ENCODE results near the gene DDX43. TPM values are rescaled to one million over a fixed set of nuclear protein-coding genes. Genes with fewer than 3 reads are reported as not detected.
"Not testable (repeated sequence)": the region's sequence is repeated elsewhere in the genome, so short reads cannot be mapped to it uniquely, and the experiment has no call there.

The DDX43 gene
- total and polyA plus RNA-seq, 2 donors from 2014 or later = 0.15 to 1.4 TPM

DNA sequence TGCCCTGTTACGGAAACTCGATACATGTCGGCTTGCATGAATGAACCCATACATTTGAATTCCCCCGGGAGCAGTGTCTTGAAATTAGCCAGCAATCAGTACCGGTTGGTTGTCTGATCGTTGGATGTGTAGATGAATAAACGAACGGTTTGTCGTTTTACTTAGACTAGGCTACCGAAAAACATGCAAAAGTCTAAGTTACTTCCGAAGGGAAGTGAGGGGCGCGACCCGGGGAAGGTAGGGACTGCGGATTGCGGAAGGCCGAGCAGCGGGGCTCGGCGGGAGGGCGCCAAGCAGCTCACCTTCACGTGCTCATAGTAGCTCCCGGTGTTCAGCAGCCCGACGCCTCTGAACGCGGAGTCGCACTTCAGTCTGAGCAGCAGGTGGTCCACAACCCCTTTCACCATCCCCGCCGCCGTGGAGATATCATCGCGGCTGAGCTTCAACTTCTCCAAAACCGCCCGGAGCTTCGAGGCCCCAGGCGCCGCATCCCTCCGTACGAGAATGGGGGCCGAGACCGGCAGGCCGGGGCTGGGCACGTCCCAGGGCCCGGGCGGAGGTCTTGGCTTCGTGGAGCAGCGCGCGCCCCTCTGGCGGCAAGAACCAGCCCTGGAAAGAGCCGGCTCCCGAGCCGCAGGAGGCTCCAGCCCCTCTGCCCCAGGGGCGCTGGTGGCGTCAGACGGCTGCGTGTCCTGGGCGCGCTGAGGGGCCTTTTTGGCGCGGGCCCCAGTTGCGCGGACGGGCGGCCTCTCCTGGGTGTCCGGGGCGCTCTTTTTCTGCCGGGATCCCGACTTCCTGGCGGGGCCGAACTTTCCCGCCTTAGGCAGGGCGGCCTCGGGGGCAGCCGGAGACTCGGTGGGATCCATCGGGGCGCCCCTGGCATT is 56.8 kb downstream of the DDX43 start:
- TF ChIP-seq, protein P1, sequence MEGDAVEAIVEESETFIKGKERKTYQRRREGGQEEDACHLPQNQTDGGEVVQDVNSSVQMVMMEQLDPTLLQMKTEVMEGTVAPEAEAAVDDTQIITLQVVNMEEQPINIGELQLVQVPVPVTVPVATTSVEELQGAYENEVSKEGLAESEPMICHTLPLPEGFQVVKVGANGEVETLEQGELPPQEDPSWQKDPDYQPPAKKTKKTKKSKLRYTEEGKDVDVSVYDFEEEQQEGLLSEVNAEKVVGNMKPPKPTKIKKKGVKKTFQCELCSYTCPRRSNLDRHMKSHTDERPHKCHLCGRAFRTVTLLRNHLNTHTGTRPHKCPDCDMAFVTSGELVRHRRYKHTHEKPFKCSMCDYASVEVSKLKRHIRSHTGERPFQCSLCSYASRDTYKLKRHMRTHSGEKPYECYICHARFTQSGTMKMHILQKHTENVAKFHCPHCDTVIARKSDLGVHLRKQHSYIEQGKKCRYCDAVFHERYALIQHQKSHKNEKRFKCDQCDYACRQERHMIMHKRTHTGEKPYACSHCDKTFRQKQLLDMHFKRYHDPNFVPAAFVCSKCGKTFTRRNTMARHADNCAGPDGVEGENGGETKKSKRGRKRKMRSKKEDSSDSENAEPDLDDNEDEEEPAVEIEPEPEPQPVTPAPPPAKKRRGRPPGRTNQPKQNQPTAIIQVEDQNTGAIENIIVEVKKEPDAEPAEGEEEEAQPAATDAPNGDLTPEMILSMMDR (IDR thresholded peaks at IDR 0.05; ENCODE audit: borderline replicate concordance, extremely low read depth, insufficient read depth) = no peak
- H3K27me3 ChIP-seq (ENCODE audit: control insufficient read depth, insufficient read depth, low read length) = no peaks in the 10 kb centered on the region
- peak overlapping the region; percentile 63 to 69 for H3K27ac ChIP-seq (ENCODE audit: low read depth in 2 of 2, low read length in 2 of 2)
- H3K9me3 ChIP-seq (ENCODE audit: control insufficient read depth in 2 of 3, insufficient read depth in 1 of 3, low read length in 3 of 3) = no peaks in the 10 kb centered on the region
- DNase-seq (peak; percentile 56 to 77 (median 67)), FAIRE-seq (no peak)
- intact Hi-C loops (cut with DNase I) = no loop called here
- H3K36me3 ChIP-seq (ENCODE audit: control insufficient read depth in 2 of 3, insufficient read depth in 3 of 3, low read length in 3 of 3) = no peaks in the 10 kb centered on the region
- H3K4me1 ChIP-seq (ENCODE audit: control insufficient read depth in 2 of 3, insufficient read depth in 2 of 3, low read depth in 1 of 3, low read length in 3 of 3) = no peaks in the 10 kb centered on the region
- H3K9ac ChIP-seq (ENCODE audit: low read length in 3 of 3) = peak overlapping the region; percentile 38 to 80 (median 80)
- peak overlapping the region; percentile 58 to 68 (median 65) for H3K4me3 ChIP-seq (ENCODE audit: low read length in 3 of 3)

DNA sequence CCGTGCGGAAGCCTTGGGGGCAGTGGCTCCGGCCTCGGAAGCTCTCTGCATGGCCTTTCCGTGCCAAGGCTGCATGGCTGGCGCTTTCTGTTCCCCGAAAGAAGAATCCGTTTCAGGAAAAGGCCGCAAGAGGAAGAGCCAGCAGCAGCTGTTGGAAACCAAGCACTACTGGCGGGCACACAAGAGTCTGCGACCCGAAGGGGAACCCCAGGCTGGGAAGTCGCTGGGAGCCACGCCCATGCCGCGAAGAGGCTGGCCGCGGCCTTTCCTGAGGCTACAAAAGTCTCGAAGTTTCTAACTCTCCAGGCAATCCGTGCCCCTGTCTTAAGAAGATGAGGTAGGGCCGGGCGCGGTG is 57.5 kb downstream of the DDX43 start, which contains the start of gene CGAS:
CGAS (minus strand) TSS at position 191 of the 355 bp plus-strand sequence; CDS start at position 75, 116 bp downstream.
- TF ChIP-seq, protein P1 (IDR thresholded peaks at IDR 0.05; ENCODE audit: borderline replicate concordance, extremely low read depth, insufficient read depth) = no peak
- FAIRE-seq = no peak
- no peaks in the 10 kb centered on the region for H3K27me3 ChIP-seq (ENCODE audit: control insufficient read depth, insufficient read depth, low read length)
- H3K9ac ChIP-seq (ENCODE audit: low read length in 3 of 3) = peak within 1 kb of the TSS; percentile 38 to 80 (median 80)
- H3K36me3 ChIP-seq (ENCODE audit: control insufficient read depth in 2 of 3, insufficient read depth in 3 of 3, low read length in 3 of 3) = no peaks in the 10 kb centered on the region
- peak within 1 kb of the TSS; percentile 58 to 68 (median 65) for H3K4me3 ChIP-seq (ENCODE audit: low read length in 3 of 3)
- no peaks in the 10 kb centered on the region for H3K4me1 ChIP-seq (ENCODE audit: control insufficient read depth in 2 of 3, insufficient read depth in 2 of 3, low read depth in 1 of 3, low read length in 3 of 3)
- H3K9me3 ChIP-seq (ENCODE audit: control insufficient read depth in 2 of 3, insufficient read depth in 1 of 3, low read length in 3 of 3) = no peaks in the 10 kb centered on the region
- intact Hi-C loops (cut with DNase I) = no loop called here
- peak in 3 of 5 donors; percentile 66 to 91 (median 73) for DNase-seq
- peak within 1 kb of the TSS; percentile 63 to 69 for H3K27ac ChIP-seq (ENCODE audit: low read depth in 2 of 2, low read length in 2 of 2)

DNA sequence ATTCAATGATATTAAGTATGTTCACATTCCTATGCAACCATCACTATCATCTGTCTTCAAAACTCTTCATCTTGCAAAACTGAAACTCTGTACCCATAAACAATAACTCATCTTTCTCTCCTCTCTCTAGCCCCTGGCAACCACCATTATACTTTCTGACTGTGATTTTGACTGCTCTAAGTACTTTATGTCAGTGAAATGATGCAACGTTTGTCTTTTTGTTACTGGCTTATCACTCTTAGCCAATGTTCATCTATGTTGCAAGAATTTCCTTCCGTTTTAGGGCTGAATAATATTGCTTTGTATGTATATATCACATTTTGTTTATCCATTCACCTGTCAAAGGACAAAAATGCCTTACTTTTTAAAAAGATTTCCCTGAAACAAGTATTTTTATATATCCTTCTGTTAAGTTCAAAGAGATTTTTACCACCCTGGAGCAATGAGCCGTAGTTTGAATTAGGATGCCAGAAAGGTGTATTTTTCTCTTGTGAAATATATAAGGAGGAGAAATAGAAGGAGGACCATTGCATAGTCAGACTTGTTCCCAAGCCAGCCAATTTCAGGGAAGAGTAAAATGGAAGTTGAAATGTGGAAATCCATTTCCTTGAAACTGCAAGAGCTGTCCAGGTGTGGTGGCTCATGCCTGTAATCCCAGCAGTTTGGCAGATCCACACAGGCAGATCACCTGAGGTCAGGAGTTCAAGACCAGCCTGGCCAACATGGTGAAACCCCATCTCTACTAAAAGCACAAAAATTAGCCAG is 61.4 kb downstream of the DDX43 start:
- DNase-seq = no peak
- no peaks in the 10 kb centered on the region for H3K4me1 ChIP-seq (ENCODE audit: control insufficient read depth in 2 of 3, insufficient read depth in 2 of 3, low read depth in 1 of 3, low read length in 3 of 3)
- no peak for FAIRE-seq
- H3K36me3 ChIP-seq (ENCODE audit: control insufficient read depth in 2 of 3, insufficient read depth in 3 of 3, low read length in 3 of 3) = no peaks in the 10 kb centered on the region
- intact Hi-C loops (cut with DNase I) = no loop called here
- no peak overlapping the region for H3K4me3 ChIP-seq (ENCODE audit: low read length in 3 of 3)
- no peak overlapping the region for H3K27ac ChIP-seq (ENCODE audit: low read depth in 2 of 2, low read length in 2 of 2)
- H3K9me3 ChIP-seq (ENCODE audit: control insufficient read depth in 2 of 3, insufficient read depth in 1 of 3, low read length in 3 of 3) = no peaks in the 10 kb centered on the region
- TF ChIP-seq, protein P1 (IDR thresholded peaks at IDR 0.05; ENCODE audit: borderline replicate concordance, extremely low read depth, insufficient read depth) = no peak
- no peaks in the 10 kb centered on the region for H3K27me3 ChIP-seq (ENCODE audit: control insufficient read depth, insufficient read depth, low read length)
- H3K9ac ChIP-seq (ENCODE audit: low read length in 3 of 3) = no peak overlapping the region

DNA sequence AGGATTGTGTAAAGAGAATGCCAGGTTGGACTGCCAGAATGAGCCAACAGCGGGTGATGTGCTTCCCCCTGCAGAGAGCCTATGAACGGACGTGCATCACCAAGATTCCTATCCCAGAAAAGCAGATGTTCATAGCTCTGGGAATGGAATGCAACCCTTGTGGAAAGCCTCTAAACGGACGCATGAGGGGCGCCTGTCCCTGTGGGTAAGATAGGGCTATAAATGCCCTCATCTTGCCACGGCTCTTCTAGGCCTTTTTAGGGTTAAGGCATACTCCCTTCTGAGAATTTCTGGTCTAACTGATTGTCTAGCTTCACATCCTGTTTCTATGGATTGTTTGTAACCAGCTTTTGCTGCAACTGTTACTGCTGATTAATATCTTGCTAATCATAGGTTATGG is 64.8 kb downstream of the DDX43 start:
- FAIRE-seq; DNase-seq; intact Hi-C loops (cut with DNase I): not testable (repeated sequence)

More for the DNA sequence above, 64.8 kb downstream of the DDX43 start:
- H3K36me3 ChIP-seq (ENCODE audit: control insufficient read depth in 2 of 3, insufficient read depth in 3 of 3, low read length in 3 of 3); H3K27ac ChIP-seq (ENCODE audit: low read depth in 2 of 2, low read length in 2 of 2); H3K4me3 ChIP-seq (ENCODE audit: low read length in 3 of 3); H3K9me3 ChIP-seq (ENCODE audit: control insufficient read depth in 2 of 3, insufficient read depth in 1 of 3, low read length in 3 of 3); H3K9ac ChIP-seq (ENCODE audit: low read length in 3 of 3); H3K27me3 ChIP-seq (ENCODE audit: control insufficient read depth, insufficient read depth, low read length); H3K4me1 ChIP-seq (ENCODE audit: control insufficient read depth in 2 of 3, insufficient read depth in 2 of 3, low read depth in 1 of 3, low read length in 3 of 3): not testable (repeated sequence)

Data from kidney (tissue), 14 donors.